Measurements from ENCODE around the gene EDAR. TPM values are rescaled to one million over a fixed set of nuclear protein-coding genes. Genes with fewer than 3 reads are reported as not detected.

The EDAR gene
- total RNA-seq, 1 donor from 2014 or later, result 0.14 TPM

- DNase-seq (ENCODE audit: missing footprints), result no peak
- no peak for ATAC-seq
- intact Hi-C loops (cut with DNase I), result no loop called here
Observed at GRCh38 chr2:109009920-109010610, 21.0 kb upstream of the EDAR start.

- ATAC-seq, result no peak
- no peak for DNase-seq (ENCODE audit: missing footprints)
- intact Hi-C loops (cut with DNase I), result no loop called here
Observed at GRCh38 chr2:109006971-109007370, 18.0 kb upstream of the EDAR start.

- intact Hi-C loops (cut with DNase I), result no loop called here
- DNase-seq (ENCODE audit: missing footprints), result no peak
- no peak for ATAC-seq
Observed at GRCh38 chr2:109005686-109006204, 16.7 kb upstream of the EDAR start.

- DNase-seq (ENCODE audit: missing footprints), result no peak
- ATAC-seq, result no peak
- intact Hi-C loops (cut with DNase I), result no loop called here
Observed at GRCh38 chr2:109001201-109001600, 12.2 kb upstream of the EDAR start.

GRCh38 chr2:109000738-109001137 is 11.7 kb upstream of the EDAR start:
- intact Hi-C loops (cut with DNase I), result no loop called here
- ATAC-seq (no peak), DNase-seq (ENCODE audit: missing footprints) (no peak)

GRCh38 chr2:108998911-108999310 is 9.9 kb upstream of the EDAR start:
- ATAC-seq (no peak), DNase-seq (ENCODE audit: missing footprints) (no peak)
- intact Hi-C loops (cut with DNase I), result no loop called here

GRCh38 chr2:108994178-108994577 is 5.2 kb upstream of the EDAR start:
- ATAC-seq (no peak), DNase-seq (ENCODE audit: missing footprints) (no peak)
- intact Hi-C loops (cut with DNase I), result no loop called here

- no peak for DNase-seq (ENCODE audit: missing footprints)
- intact Hi-C loops (cut with DNase I), result no loop called here
- ATAC-seq, result no peak
Observed at GRCh38 chr2:108993095-108993937, 4.3 kb upstream of the EDAR start.

GRCh38 chr2:108988076-108988795 is 784 bp downstream of the EDAR start:
- DNase-seq (ENCODE audit: missing footprints) (no peak), ATAC-seq (no peak)
- intact Hi-C loops (cut with DNase I), result loop anchor here (2.0 kb wide), 2 partner anchors 59 to 133 kb away; no protein-coding TSS in a partner anchor

GRCh38 chr2:108986916-108987510 is 2.0 kb downstream of the EDAR start:
- DNase-seq (ENCODE audit: missing footprints) (no peak), ATAC-seq (no peak)
- intact Hi-C loops (cut with DNase I), result no loop called here

GRCh38 chr2:108983610-108984009 is 5.4 kb downstream of the EDAR start:
- no peak for ATAC-seq
- intact Hi-C loops (cut with DNase I), result no loop called here
- no peak for DNase-seq (ENCODE audit: missing footprints)

GRCh38 chr2:108983061-108983460 is 6.0 kb downstream of the EDAR start:
- DNase-seq (ENCODE audit: missing footprints) (no peak), ATAC-seq (no peak)
- intact Hi-C loops (cut with DNase I), result no loop called here

GRCh38 chr2:108982259-108982679 is 6.8 kb downstream of the EDAR start:
- intact Hi-C loops (cut with DNase I), result no loop called here

GRCh38 chr2:108981846-108982245 is 7.2 kb downstream of the EDAR start:
- intact Hi-C loops (cut with DNase I), result no loop called here
- ATAC-seq (no peak), DNase-seq (ENCODE audit: missing footprints) (no peak)

More at GRCh38 chr2:108982259-108982679, 6.8 kb downstream of the EDAR start:
- ATAC-seq (no peak), DNase-seq (ENCODE audit: missing footprints) (no peak)

- ATAC-seq (no peak), DNase-seq (ENCODE audit: missing footprints) (no peak)
- intact Hi-C loops (cut with DNase I), result no loop called here
Observed at GRCh38 chr2:108980076-108980475, 8.9 kb downstream of the EDAR start.

- intact Hi-C loops (cut with DNase I), result no loop called here
- DNase-seq (ENCODE audit: missing footprints) (no peak), ATAC-seq (no peak)
Observed at GRCh38 chr2:108979461-108979860, 9.6 kb downstream of the EDAR start.

GRCh38 chr2:108978709-108979111 is 10.3 kb downstream of the EDAR start:
- ATAC-seq (no peak), DNase-seq (ENCODE audit: missing footprints) (no peak)
- intact Hi-C loops (cut with DNase I), result no loop called here

- ATAC-seq (no peak), DNase-seq (ENCODE audit: missing footprints) (no peak)
- intact Hi-C loops (cut with DNase I), result no loop called here
Observed at GRCh38 chr2:108975613-108976435, 13.2 kb downstream of the EDAR start.

Data from Right ventricle myocardium inferior (tissue), 1 donor.